OCI-LY3 (cell line): ENCODE measurements around the gene TRIM60.
"Not testable (repeated sequence)": the region's sequence is repeated elsewhere in the genome, so short reads cannot be mapped to it uniquely, and the experiment has no call there.

Source experiments
- H2AFZ ChIP-seq: fragments of 200-600, 300-600 bp; shearing (Covaris generic); 2 replicates; pipeline ENCODE4 v1.6.0; 2014; ENCODE audit warnings: antibody characterized with exemption, low read depth, low read length
- H3K27ac ChIP-seq: fragments of 200-600, 300-600 bp; sonication (generic); 2 replicates; pipeline ENCODE4 v1.5.1; 2014; ENCODE audit warnings: mild to moderate bottlenecking, low read length, moderate library complexity, mixed read lengths
- H3K27me3 ChIP-seq: fragments of 200-600, 300-600 bp; sonication (generic); 2 replicates; pipeline ENCODE4 v1.6.1; 2014; ENCODE audit warnings: low read depth, low read length, mixed read lengths
- H3K36me3 ChIP-seq: fragments of 200-600, 300-600 bp; sonication (generic); replicated peaks from 2 replicates; pipeline ENCODE3; 2014; ENCODE audit warnings: low read depth, low read length, mixed read lengths
- H3K4me1 ChIP-seq: fragments of 300-600, 200-600 bp; sonication (generic); 2 replicates; pipeline ENCODE4 v1.6.1; 2014; ENCODE audit warnings: low read length, mixed read lengths
- H3K4me2 ChIP-seq: fragments of 200-600, 300-600 bp; sonication (generic); 2 replicates; pipeline ENCODE4 v1.6.1; 2014; ENCODE audit warnings: low read length, mixed read lengths
- H3K4me3 ChIP-seq: fragments of 300-600, 200-600 bp; sonication (generic); 2 replicates; pipeline ENCODE4 v1.5.1; 2014; ENCODE audit warnings: antibody characterized with exemption, mild to moderate bottlenecking, low read length, moderate library complexity
- H3K79me2 ChIP-seq: fragments of 300-600, 200-600 bp; shearing (Covaris generic); 2 replicates; pipeline ENCODE4 v1.6.1; 2014; ENCODE audit warnings: mild to moderate bottlenecking, low read length, mixed read lengths
- H3K9ac ChIP-seq: fragments of 300-600, 200-600 bp; shearing (Covaris generic); 2 replicates; pipeline ENCODE4 v1.6.0; 2014; ENCODE audit warnings: mild to moderate bottlenecking, low read length, moderate library complexity
- H3K9me3 ChIP-seq: fragments of 200-600, 300-600 bp; shearing (Covaris generic); 2 replicates; pipeline ENCODE4 v1.6.1; 2014; ENCODE audit warnings: low read length, mixed read lengths; ENCODE audit not compliant: insufficient read depth
- H4K20me1 ChIP-seq: fragments of 200-600, 300-600 bp; sonication (generic); 2 replicates; pipeline ENCODE4 v1.6.1; 2016; ENCODE audit warnings: low read length, mixed read lengths; ENCODE audit not compliant: insufficient read depth
- CTCF ChIP-seq: fragments of 200-600, 300-600 bp; sonication (generic); IDR thresholded peaks from 2 replicates; pipeline ENCODE4 v1.5.1; 2014; ENCODE audit warnings: antibody characterized with exemption, low read length, low read depth
- EZH2phosphoT487 ChIP-seq: fragments of 200-600 bp; shearing (Covaris generic); IDR thresholded peaks from 2 replicates; pipeline ENCODE4 v1.6.1; 2018; ENCODE audit warnings: antibody characterized with exemption, mixed run types, low read depth

TRIM60 gene

GRCh38 chr4:164997941-164998340 is 33.9 kb upstream of the TRIM60 start:
- Histone ChIP-seq H3K79me2 (no peaks in the 10 kb centered on the region), H3K4me1 (no peaks in the 10 kb centered on the region), H2AFZ (no peak overlapping the region), H3K36me3 (no peaks in the 10 kb centered on the region), H3K4me2 (no peak overlapping the region), H3K4me3 (no peak overlapping the region), H3K9ac (no peak overlapping the region), H3K9me3 (no peaks in the 10 kb centered on the region), H3K27ac (no peak overlapping the region), H3K27me3 (0 out of 2 replicates have a peak, but pooled peaks cover 3% of the 10 kb centered on the region), H4K20me1 (no peaks in the 10 kb centered on the region)
- TF ChIP-seq EZH2phosphoT487 (no peak), CTCF (no peak)

- H3K4me2 ChIP-seq, H3K4me1 ChIP-seq, H4K20me1 ChIP-seq, H3K9me3 ChIP-seq, H3K4me3 ChIP-seq, H3K27ac ChIP-seq, H2AFZ ChIP-seq, H3K36me3 ChIP-seq, H3K79me2 ChIP-seq, H3K9ac ChIP-seq, H3K27me3 ChIP-seq: not testable (repeated sequence)
Observed at GRCh38 chr4:164998526-164999080, 33.2 kb upstream of the TRIM60 start.

GRCh38 chr4:165001957-165002356 is 29.8 kb upstream of the TRIM60 start:
- H3K4me3 ChIP-seq, H3K4me2 ChIP-seq, H4K20me1 ChIP-seq: not testable (repeated sequence)

GRCh38 chr4:165005352-165005925 is 26.4 kb upstream of the TRIM60 start:
- no peak overlapping the region for H3K4me3 ChIP-seq
- no peak overlapping the region for H2AFZ ChIP-seq
- no peak overlapping the region for H3K27ac ChIP-seq
- TF ChIP-seq CTCF = no peak
- TF ChIP-seq EZH2phosphoT487 = no peak
- no peaks in the 10 kb centered on the region for H3K9me3 ChIP-seq
- H3K36me3 ChIP-seq = no peaks in the 10 kb centered on the region
- no peak overlapping the region for H3K4me2 ChIP-seq
- no peaks in the 10 kb centered on the region for H4K20me1 ChIP-seq
- H3K4me1 ChIP-seq = no peaks in the 10 kb centered on the region
- no peaks in the 10 kb centered on the region for H3K79me2 ChIP-seq
- no peak overlapping the region for H3K9ac ChIP-seq
- peaks cover 17% of the 10 kb centered on the region; the same call in 1 of the 2 replicates for H3K27me3 ChIP-seq

More at GRCh38 chr4:165001957-165002356, 29.8 kb upstream of the TRIM60 start:
- H3K27me3 ChIP-seq = peaks cover 11% of the 10 kb centered on the region; the same call in 1 of the 2 replicates
- H3K27ac ChIP-seq, H3K4me1 ChIP-seq, H3K79me2 ChIP-seq, H3K36me3 ChIP-seq, H3K9me3 ChIP-seq, H2AFZ ChIP-seq, H3K9ac ChIP-seq: not testable (repeated sequence)

- H3K4me2 ChIP-seq = no peak overlapping the region
- no peaks in the 10 kb centered on the region for H3K4me1 ChIP-seq
- H3K9me3 ChIP-seq = no peaks in the 10 kb centered on the region
- no peak overlapping the region for H3K9ac ChIP-seq
- H3K79me2 ChIP-seq = no peaks in the 10 kb centered on the region
- H3K27ac ChIP-seq = no peak overlapping the region
- no peaks in the 10 kb centered on the region for H3K36me3 ChIP-seq
- TF ChIP-seq EZH2phosphoT487 (no peak), CTCF (no peak)
- no peak overlapping the region for H2AFZ ChIP-seq
- H3K4me3 ChIP-seq = no peak overlapping the region
- H3K27me3 ChIP-seq = peaks cover 17% of the 10 kb centered on the region; the same call in 1 of the 2 replicates
- no peaks in the 10 kb centered on the region for H4K20me1 ChIP-seq
Observed at GRCh38 chr4:165006456-165006855, 25.3 kb upstream of the TRIM60 start.
